Measurements from ENCODE around the gene SLC4A4. TPM values are rescaled to one million over a fixed set of nuclear protein-coding genes. Genes with fewer than 3 reads are reported as not detected.
"Not testable (repeated sequence)": the region's sequence is repeated elsewhere in the genome, so short reads cannot be mapped to it uniquely, and the experiment has no call there.

The SLC4A4 gene
- total and polyA plus RNA-seq, 4 experiments from 2014 or later = 0.12 to 1.4 (median 1.0) TPM

DNA sequence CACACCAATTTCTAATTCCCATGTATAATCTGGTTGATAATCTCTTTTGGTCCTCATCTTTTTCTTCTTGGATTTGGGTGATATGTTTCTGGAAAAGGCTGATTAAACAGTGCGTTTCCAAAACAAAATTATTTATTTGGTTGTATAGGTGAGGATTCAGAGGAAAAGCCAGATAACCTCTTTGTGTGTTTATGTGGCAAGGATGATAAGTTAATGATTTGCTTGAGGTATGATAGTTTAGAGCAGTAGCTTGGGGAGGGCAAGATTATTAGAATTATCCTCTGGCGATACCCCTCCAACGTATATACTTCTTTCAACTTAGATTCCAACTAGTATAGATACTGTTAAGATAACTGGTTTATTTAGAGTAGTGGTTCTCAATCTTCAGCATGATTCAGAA is 53.3 kb downstream of the SLC4A4 start:
- peaks cover 3 to 6% of the 10 kb centered on the region in 2 donors for H3K27me3 Mint-ChIP-seq
- POLR2A ChIA-PET (ENCODE audit: partially characterized antibody) = no interaction called here
- CTCF ChIA-PET (ENCODE audit: partially characterized antibody) = no interaction called here

GRCh38 chr4:71396382-71396781 is 57.6 kb downstream of the SLC4A4 start:
- Histone ChIP-seq H3K36me3 (ENCODE audit: insufficient read depth, low read length) (no peaks in the 10 kb centered on the region), H3K9me3 (ENCODE audit: control insufficient read depth in 1 of 2, low read length in 2 of 2) (no peaks in the 10 kb centered on the region), H3K4me1 (ENCODE audit: insufficient read depth, low read length) (no peaks in the 10 kb centered on the region), H3K27ac (ENCODE audit: low read depth, low read length) (no peak overlapping the region), H3K27me3 (ENCODE audit: insufficient read depth, low read length) (no peaks in the 10 kb centered on the region), H3K4me3 (ENCODE audit: low read length in 2 of 2) (no peak overlapping the region)
- Mint-ChIP-seq H3K9me3 (no peaks in the 10 kb centered on the region), H3K36me3 (no peaks in the 10 kb centered on the region), H3K4me3 (no peak overlapping the region), H3K27me3 (peaks cover 6% of the 10 kb centered on the region in 2 donors), H3K4me1 (no peaks in the 10 kb centered on the region), H3K27ac (no peak overlapping the region)
- POLR2A ChIA-PET (ENCODE audit: partially characterized antibody) = no interaction called here
- intact Hi-C loops (cut with micrococcal nuclease) = no loop called here
- no peak for DNase-seq
- CTCF ChIA-PET (ENCODE audit: partially characterized antibody) = no interaction called here

More for the DNA sequence above, 53.3 kb downstream of the SLC4A4 start:
- H3K4me3 Mint-ChIP-seq = no peak overlapping the region
- no peaks in the 10 kb centered on the region for H3K4me1 Mint-ChIP-seq
- Histone ChIP-seq H3K4me3 (ENCODE audit: low read length in 2 of 2) (no peak overlapping the region), H3K9me3 (ENCODE audit: control insufficient read depth in 1 of 2, low read length in 2 of 2) (no peaks in the 10 kb centered on the region), H3K27me3 (ENCODE audit: insufficient read depth, low read length) (no peaks in the 10 kb centered on the region), H3K27ac (ENCODE audit: low read depth, low read length) (no peak overlapping the region), H3K36me3 (ENCODE audit: insufficient read depth, low read length) (no peaks in the 10 kb centered on the region), H3K4me1 (ENCODE audit: insufficient read depth, low read length) (no peaks in the 10 kb centered on the region)
- intact Hi-C loops (cut with micrococcal nuclease) = no loop called here
- DNase-seq = no peak
- no peaks in the 10 kb centered on the region for H3K36me3 Mint-ChIP-seq
- H3K9me3 Mint-ChIP-seq = no peaks in the 10 kb centered on the region
- H3K27ac Mint-ChIP-seq = no peak overlapping the region

- Mint-ChIP-seq H3K4me1 (no peaks in the 10 kb centered on the region), H3K27ac (no peak overlapping the region), H3K9me3 (peaks cover 0 to under 1% (median 0%) of the 10 kb centered on the region in 8 donors), H3K27me3 (peaks cover 3 to 6% of the 10 kb centered on the region in 2 donors), H3K36me3 (no peaks in the 10 kb centered on the region), H3K4me3 (no peak overlapping the region)
- no peak for DNase-seq
- Histone ChIP-seq H3K27ac (ENCODE audit: low read depth, low read length) (no peak overlapping the region), H3K9me3 (ENCODE audit: control insufficient read depth in 1 of 2, low read length in 2 of 2) (no peaks in the 10 kb centered on the region), H3K4me3 (ENCODE audit: low read length in 2 of 2) (no peak overlapping the region), H3K27me3 (ENCODE audit: insufficient read depth, low read length) (no peaks in the 10 kb centered on the region), H3K36me3 (ENCODE audit: insufficient read depth, low read length) (no peaks in the 10 kb centered on the region), H3K4me1 (ENCODE audit: insufficient read depth, low read length) (no peaks in the 10 kb centered on the region)
- intact Hi-C loops (cut with micrococcal nuclease) = no loop called here
- ChIA-PET POLR2A (ENCODE audit: partially characterized antibody) (no interaction called here), CTCF (ENCODE audit: partially characterized antibody) (no interaction called here)
These were observed 62.0 kb downstream of the SLC4A4 start for GRCh38 chr4:71400810-71401209.

GRCh38 chr4:71402616-71403015 is 63.8 kb downstream of the SLC4A4 start:
- CTCF ChIA-PET (ENCODE audit: partially characterized antibody) = no interaction called here
- intact Hi-C loops (cut with micrococcal nuclease) = no loop called here

GRCh38 chr4:71404049-71404448 is 65.2 kb downstream of the SLC4A4 start:
- Histone ChIP-seq H3K4me3 (ENCODE audit: low read length in 2 of 2) (no peak overlapping the region), H3K36me3 (ENCODE audit: insufficient read depth, low read length) (no peaks in the 10 kb centered on the region), H3K27me3 (ENCODE audit: insufficient read depth, low read length) (no peaks in the 10 kb centered on the region), H3K4me1 (ENCODE audit: insufficient read depth, low read length) (no peaks in the 10 kb centered on the region), H3K27ac (ENCODE audit: low read depth, low read length) (no peak overlapping the region), H3K9me3 (ENCODE audit: control insufficient read depth in 1 of 2, low read length in 2 of 2) (no peaks in the 10 kb centered on the region)
- Mint-ChIP-seq H3K4me3 (no peak overlapping the region), H3K9me3 (peaks cover 2 to 9% (median 7%) of the 10 kb centered on the region in 8 donors), H3K36me3 (peaks cover 0 to 2% of the 10 kb centered on the region in 2 donors), H3K4me1 (no peaks in the 10 kb centered on the region), H3K27me3 (peaks cover 0 to 2% of the 10 kb centered on the region in 2 donors), H3K27ac (no peak overlapping the region)
- CTCF ChIA-PET (ENCODE audit: partially characterized antibody) = no interaction called here
- intact Hi-C loops (cut with micrococcal nuclease) = no loop called here
- POLR2A ChIA-PET (ENCODE audit: partially characterized antibody) = no interaction called here
- no peak for DNase-seq

More at GRCh38 chr4:71402616-71403015, 63.8 kb downstream of the SLC4A4 start:
- DNase-seq = no peak
- peaks cover 0 to 2% (median 0%) of the 10 kb centered on the region in 8 donors for H3K9me3 Mint-ChIP-seq
- no peaks in the 10 kb centered on the region for H3K9me3 ChIP-seq (ENCODE audit: control insufficient read depth in 1 of 2, low read length in 2 of 2)
- no peaks in the 10 kb centered on the region for H3K36me3 ChIP-seq (ENCODE audit: insufficient read depth, low read length)
- H3K4me1 Mint-ChIP-seq = no peaks in the 10 kb centered on the region
- H3K27ac Mint-ChIP-seq = no peak overlapping the region
- no peak overlapping the region for H3K27ac ChIP-seq (ENCODE audit: low read depth, low read length)
- POLR2A ChIA-PET (ENCODE audit: partially characterized antibody) = no interaction called here
- H3K27me3 ChIP-seq (ENCODE audit: insufficient read depth, low read length) = no peaks in the 10 kb centered on the region
- H3K36me3 Mint-ChIP-seq = no peaks in the 10 kb centered on the region
- no peaks in the 10 kb centered on the region for H3K4me1 ChIP-seq (ENCODE audit: insufficient read depth, low read length)
- H3K4me3 ChIP-seq (ENCODE audit: low read length in 2 of 2) = no peak overlapping the region
- no peak overlapping the region for H3K4me3 Mint-ChIP-seq
- H3K27me3 Mint-ChIP-seq = peaks cover 0 to 2% of the 10 kb centered on the region in 2 donors

DNA sequence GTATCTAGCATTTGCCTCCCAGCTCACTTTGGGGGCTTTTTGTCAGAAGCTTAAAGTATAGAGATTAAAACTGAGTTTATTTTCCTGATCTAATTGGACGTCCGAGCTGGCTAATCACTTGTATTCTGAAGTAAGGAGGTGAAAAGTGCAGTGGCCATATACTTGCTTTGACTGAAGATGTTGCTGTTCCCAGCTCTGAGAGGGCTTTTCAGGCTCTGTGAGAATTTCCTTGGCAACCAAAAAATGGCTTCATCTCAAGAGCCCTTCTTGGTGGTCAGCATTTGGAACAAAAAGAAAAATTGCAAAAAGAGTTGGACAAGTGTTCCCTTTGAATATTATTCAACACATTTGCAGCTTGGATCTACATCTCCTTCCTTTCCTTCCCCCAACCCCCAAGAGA is 67.0 kb downstream of the SLC4A4 start:
- Histone ChIP-seq H3K4me3 (ENCODE audit: low read length in 2 of 2) (no peak overlapping the region), H3K4me1 (ENCODE audit: insufficient read depth, low read length) (no peaks in the 10 kb centered on the region), H3K9me3 (ENCODE audit: control insufficient read depth in 1 of 2, low read length in 2 of 2) (no peaks in the 10 kb centered on the region), H3K36me3 (ENCODE audit: insufficient read depth, low read length) (no peaks in the 10 kb centered on the region), H3K27me3 (ENCODE audit: insufficient read depth, low read length) (no peaks in the 10 kb centered on the region), H3K27ac (ENCODE audit: low read depth, low read length) (no peak overlapping the region)
- intact Hi-C loops (cut with micrococcal nuclease) = no loop called here
- Mint-ChIP-seq H3K36me3 (peaks cover 0 to 4% of the 10 kb centered on the region in 2 donors), H3K4me3 (no peak overlapping the region), H3K27me3 (peaks cover 0 to 2% of the 10 kb centered on the region in 2 donors), H3K27ac (no peak overlapping the region), H3K9me3 (peaks cover 2 to 12% (median 10%) of the 10 kb centered on the region in 8 donors), H3K4me1 (no peaks in the 10 kb centered on the region)
- ChIA-PET POLR2A (ENCODE audit: partially characterized antibody) (no interaction called here), CTCF (ENCODE audit: partially characterized antibody) (interaction anchor here (0.7 kb wide), 1 partner anchor 52 kb away, joined by 4 read pairs; no protein-coding TSS in a partner anchor)
- DNase-seq = no peak

GRCh38 chr4:71406459-71406963 is 67.7 kb downstream of the SLC4A4 start:
- H3K36me3 Mint-ChIP-seq = peaks cover 0 to 4% of the 10 kb centered on the region in 2 donors
- DNase-seq = no peak
- no peak overlapping the region for H3K4me3 Mint-ChIP-seq
- Histone ChIP-seq H3K27me3 (ENCODE audit: insufficient read depth, low read length) (no peaks in the 10 kb centered on the region), H3K27ac (ENCODE audit: low read depth, low read length) (no peak overlapping the region), H3K9me3 (ENCODE audit: control insufficient read depth in 1 of 2, low read length in 2 of 2) (no peaks in the 10 kb centered on the region), H3K36me3 (ENCODE audit: insufficient read depth, low read length) (no peaks in the 10 kb centered on the region), H3K4me1 (ENCODE audit: insufficient read depth, low read length) (no peaks in the 10 kb centered on the region), H3K4me3 (ENCODE audit: low read length in 2 of 2) (no peak overlapping the region)
- H3K4me1 Mint-ChIP-seq = no peaks in the 10 kb centered on the region
- peaks cover 0 to 2% of the 10 kb centered on the region in 2 donors for H3K27me3 Mint-ChIP-seq
- H3K9me3 Mint-ChIP-seq = peaks cover 2 to 13% (median 10%) of the 10 kb centered on the region in 8 donors
- POLR2A ChIA-PET (ENCODE audit: partially characterized antibody) = no interaction called here
- no peak overlapping the region for H3K27ac Mint-ChIP-seq
- intact Hi-C loops (cut with micrococcal nuclease) = no loop called here
- CTCF ChIA-PET (ENCODE audit: partially characterized antibody) = interaction anchor here (0.7 kb wide), 1 partner anchor 51 kb away, joined by 4 read pairs; no protein-coding TSS in a partner anchor

DNA sequence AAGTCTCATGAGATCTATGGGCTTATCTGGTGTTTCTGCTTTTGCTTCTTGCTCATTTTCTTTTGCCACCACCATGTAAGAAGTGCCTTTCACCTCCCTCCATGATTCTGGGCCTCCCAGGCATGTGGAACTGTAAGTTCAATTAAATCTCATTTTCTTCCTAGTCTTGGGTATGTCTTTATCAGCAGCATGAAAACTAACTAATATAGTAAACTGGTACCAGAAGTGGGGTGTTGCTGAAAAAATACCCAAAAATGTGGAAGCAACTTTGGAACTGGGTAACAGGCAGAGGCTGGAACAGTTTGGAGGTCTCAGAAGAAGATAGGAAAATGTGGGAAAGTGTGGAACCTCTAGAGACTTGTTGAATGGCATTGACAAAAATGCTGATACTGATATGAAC is 70.1 kb downstream of the SLC4A4 start:
- H3K4me1 ChIP-seq (ENCODE audit: insufficient read depth, low read length); H3K27me3 Mint-ChIP-seq; CTCF ChIA-PET (ENCODE audit: partially characterized antibody); H3K27ac Mint-ChIP-seq; DNase-seq; intact Hi-C loops (cut with micrococcal nuclease); H3K36me3 Mint-ChIP-seq; H3K36me3 ChIP-seq (ENCODE audit: insufficient read depth, low read length); POLR2A ChIA-PET (ENCODE audit: partially characterized antibody); H3K27me3 ChIP-seq (ENCODE audit: insufficient read depth, low read length); H3K27ac ChIP-seq (ENCODE audit: low read depth, low read length); H3K4me3 ChIP-seq (ENCODE audit: low read length in 2 of 2); H3K4me1 Mint-ChIP-seq; H3K9me3 ChIP-seq (ENCODE audit: control insufficient read depth in 1 of 2, low read length in 2 of 2); H3K4me3 Mint-ChIP-seq: not testable (repeated sequence)
- peaks cover 2 to 13% (median 10%) of the 10 kb centered on the region in 8 donors for H3K9me3 Mint-ChIP-seq

All from CD4-positive, alpha-beta memory T cell (primary cell).